ENCODE measurements around the gene GLDN. TPM values are rescaled to one million over a fixed set of nuclear protein-coding genes. Genes with fewer than 3 reads are reported as not detected.

The GLDN gene
- total RNA-seq, 1 donor from 2014 or later: not detected

DNA sequence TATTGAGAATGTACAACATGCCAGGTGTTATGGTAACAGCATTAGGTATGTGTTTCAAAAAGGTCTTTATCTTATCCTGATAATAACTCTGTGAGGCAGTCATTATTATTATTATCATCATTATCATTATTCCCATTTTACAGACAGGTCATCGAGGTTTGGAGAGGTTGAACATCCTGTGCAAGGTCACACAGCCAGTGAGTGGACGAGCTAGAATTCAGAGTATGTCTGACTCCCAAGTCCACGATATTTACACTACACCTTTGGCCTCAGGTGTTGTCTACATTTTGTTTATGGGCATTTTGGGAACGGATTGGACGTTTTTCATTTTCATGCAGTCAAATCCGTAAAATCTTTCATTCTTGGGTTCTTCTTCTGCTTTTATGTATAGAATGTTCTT is 24.0 kb downstream of the GLDN start:
- no peak for DNase-seq (ENCODE audit: extremely low spot score, unreplicated experiment)
- H3K27ac Mint-ChIP-seq (ENCODE audit: unreplicated experiment): no peak overlapping the region

GRCh38 chr15:51366071-51366470 is 24.6 kb downstream of the GLDN start:
- H3K9me3 Mint-ChIP-seq (ENCODE audit: unreplicated experiment): no peaks in the 10 kb centered on the region
- DNase-seq (ENCODE audit: extremely low spot score, unreplicated experiment): no peak
- H3K4me3 Mint-ChIP-seq (ENCODE audit: unreplicated experiment): no peak overlapping the region
- H3K4me1 Mint-ChIP-seq (ENCODE audit: unreplicated experiment): peaks cover 12% of the 10 kb centered on the region
- no peaks in the 10 kb centered on the region for H3K36me3 Mint-ChIP-seq (ENCODE audit: unreplicated experiment)
- TF ChIP-seq, protein P1, sequence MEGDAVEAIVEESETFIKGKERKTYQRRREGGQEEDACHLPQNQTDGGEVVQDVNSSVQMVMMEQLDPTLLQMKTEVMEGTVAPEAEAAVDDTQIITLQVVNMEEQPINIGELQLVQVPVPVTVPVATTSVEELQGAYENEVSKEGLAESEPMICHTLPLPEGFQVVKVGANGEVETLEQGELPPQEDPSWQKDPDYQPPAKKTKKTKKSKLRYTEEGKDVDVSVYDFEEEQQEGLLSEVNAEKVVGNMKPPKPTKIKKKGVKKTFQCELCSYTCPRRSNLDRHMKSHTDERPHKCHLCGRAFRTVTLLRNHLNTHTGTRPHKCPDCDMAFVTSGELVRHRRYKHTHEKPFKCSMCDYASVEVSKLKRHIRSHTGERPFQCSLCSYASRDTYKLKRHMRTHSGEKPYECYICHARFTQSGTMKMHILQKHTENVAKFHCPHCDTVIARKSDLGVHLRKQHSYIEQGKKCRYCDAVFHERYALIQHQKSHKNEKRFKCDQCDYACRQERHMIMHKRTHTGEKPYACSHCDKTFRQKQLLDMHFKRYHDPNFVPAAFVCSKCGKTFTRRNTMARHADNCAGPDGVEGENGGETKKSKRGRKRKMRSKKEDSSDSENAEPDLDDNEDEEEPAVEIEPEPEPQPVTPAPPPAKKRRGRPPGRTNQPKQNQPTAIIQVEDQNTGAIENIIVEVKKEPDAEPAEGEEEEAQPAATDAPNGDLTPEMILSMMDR (IDR thresholded peaks at IDR 0.05): no peak
- H3K27ac Mint-ChIP-seq (ENCODE audit: unreplicated experiment): no peak overlapping the region
- peaks cover 12% of the 10 kb centered on the region for H3K27me3 Mint-ChIP-seq (ENCODE audit: unreplicated experiment)

More for the DNA sequence above, 24.0 kb downstream of the GLDN start:
- Mint-ChIP-seq H3K27me3 (ENCODE audit: unreplicated experiment) (peaks cover 12% of the 10 kb centered on the region), H3K9me3 (ENCODE audit: unreplicated experiment) (no peaks in the 10 kb centered on the region), H3K36me3 (ENCODE audit: unreplicated experiment) (no peaks in the 10 kb centered on the region), H3K4me3 (ENCODE audit: unreplicated experiment) (no peak overlapping the region), H3K4me1 (ENCODE audit: unreplicated experiment) (peaks cover 12% of the 10 kb centered on the region)
- TF ChIP-seq, protein P1 (IDR thresholded peaks at IDR 0.05): no peak

DNA sequence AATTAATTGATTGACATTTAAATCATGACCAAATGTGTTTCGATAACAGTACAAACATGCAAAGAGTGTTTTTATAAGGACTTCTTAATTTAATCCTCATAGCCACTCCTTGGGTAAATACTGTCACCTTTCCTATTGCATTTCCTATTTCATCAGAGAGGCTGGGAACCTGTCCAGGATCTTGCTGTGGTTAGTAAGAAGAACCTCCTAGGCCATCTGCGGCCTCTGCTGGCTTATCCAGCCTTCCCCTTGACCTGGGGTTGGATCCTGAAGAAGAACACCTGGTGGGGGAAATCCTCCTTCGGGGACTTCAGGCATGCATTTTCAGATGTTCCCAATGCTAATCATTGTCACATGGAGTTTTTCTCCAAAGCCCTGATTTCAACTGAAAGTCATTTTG is 25.5 kb downstream of the GLDN start:
- Mint-ChIP-seq H3K27me3 (ENCODE audit: unreplicated experiment) (peaks cover 12% of the 10 kb centered on the region), H3K9me3 (ENCODE audit: unreplicated experiment) (no peaks in the 10 kb centered on the region), H3K27ac (ENCODE audit: unreplicated experiment) (no peak overlapping the region), H3K36me3 (ENCODE audit: unreplicated experiment) (no peaks in the 10 kb centered on the region), H3K4me3 (ENCODE audit: unreplicated experiment) (no peak overlapping the region), H3K4me1 (ENCODE audit: unreplicated experiment) (peaks cover 12% of the 10 kb centered on the region)
- no peak for DNase-seq (ENCODE audit: extremely low spot score, unreplicated experiment)
- TF ChIP-seq, protein P1 (IDR thresholded peaks at IDR 0.05): no peak

- H3K4me3 Mint-ChIP-seq (ENCODE audit: unreplicated experiment): no peak overlapping the region
- H3K9me3 Mint-ChIP-seq (ENCODE audit: unreplicated experiment): no peaks in the 10 kb centered on the region
- no peak overlapping the region for H3K27ac Mint-ChIP-seq (ENCODE audit: unreplicated experiment)
- no peak for DNase-seq (ENCODE audit: extremely low spot score, unreplicated experiment)
- TF ChIP-seq, protein P1 (IDR thresholded peaks at IDR 0.05): no peak
- peaks cover 12% of the 10 kb centered on the region for H3K27me3 Mint-ChIP-seq (ENCODE audit: unreplicated experiment)
- no peaks in the 10 kb centered on the region for H3K36me3 Mint-ChIP-seq (ENCODE audit: unreplicated experiment)
- H3K4me1 Mint-ChIP-seq (ENCODE audit: unreplicated experiment): peaks cover 12% of the 10 kb centered on the region
Measured at GRCh38 chr15:51367322-51367976, 26.0 kb downstream of the GLDN start.

DNA sequence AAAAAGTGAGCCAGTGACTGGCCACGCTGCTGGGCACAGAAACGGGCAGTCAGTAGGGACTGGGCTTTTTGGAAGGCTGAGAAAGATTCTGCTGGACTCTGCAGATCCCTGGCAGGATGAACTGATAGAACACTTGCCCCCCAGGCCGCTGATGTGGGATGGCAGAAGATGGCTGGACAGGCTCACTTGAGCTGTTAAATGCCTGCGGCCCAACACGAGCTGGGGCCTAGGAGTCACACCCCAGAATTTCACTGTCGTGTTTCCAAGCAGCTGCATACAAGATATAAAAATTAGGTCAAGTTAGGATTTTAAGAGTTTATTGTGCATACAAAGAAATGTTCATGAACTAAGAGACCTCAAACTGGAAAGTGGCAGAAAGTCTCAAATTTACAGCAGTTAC is 26.9 kb downstream of the GLDN start:
- H3K9me3 Mint-ChIP-seq (ENCODE audit: unreplicated experiment): no peaks in the 10 kb centered on the region

More for the DNA sequence above, 26.9 kb downstream of the GLDN start:
- peak overlapping the region; percentile 3 for H3K27ac Mint-ChIP-seq (ENCODE audit: unreplicated experiment)
- DNase-seq (ENCODE audit: extremely low spot score, unreplicated experiment): no peak
- TF ChIP-seq, protein P1 (IDR thresholded peaks at IDR 0.05): no peak
- H3K36me3 Mint-ChIP-seq (ENCODE audit: unreplicated experiment): no peaks in the 10 kb centered on the region
- H3K4me3 Mint-ChIP-seq (ENCODE audit: unreplicated experiment): no peak overlapping the region
- peaks cover 12% of the 10 kb centered on the region for H3K27me3 Mint-ChIP-seq (ENCODE audit: unreplicated experiment)
- peaks cover 12% of the 10 kb centered on the region for H3K4me1 Mint-ChIP-seq (ENCODE audit: unreplicated experiment)

Data from osteocyte (in vitro differentiated cells).